DMS53 treated with DMSO at 0.1 percent for 48 hours (cell line): ENCODE data around the gene APMAP.

ENCODE experiments used
- DNase-seq: peaks from one replicate; lab custom pipeline; 2025; ENCODE audit not compliant: unreplicated experiment; lab: John Stamatoyannopoulos, UW

Gene APMAP

DNA sequence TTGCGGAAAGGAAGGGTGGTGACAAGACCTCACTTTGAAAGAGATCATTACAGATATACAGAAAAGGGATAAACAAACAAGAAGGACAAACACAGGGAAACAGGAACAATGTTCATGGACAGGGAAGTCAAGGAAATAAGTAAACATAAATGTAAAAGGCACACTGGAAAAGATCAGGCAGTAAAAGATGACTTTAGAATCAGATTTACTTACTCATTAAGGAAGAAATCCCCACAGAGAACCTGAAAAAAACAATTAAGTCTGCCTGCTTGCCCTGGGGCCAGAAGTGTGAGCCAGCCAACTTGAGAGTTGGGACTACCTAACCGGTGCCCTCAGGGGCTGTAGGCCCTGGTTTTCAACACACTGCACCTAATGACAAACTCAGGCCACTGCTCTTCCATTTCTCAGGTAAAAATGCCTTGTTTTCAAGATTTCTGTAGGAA lies 1.7 kb downstream of the APMAP start:
- no peak for DNase-seq

DNA sequence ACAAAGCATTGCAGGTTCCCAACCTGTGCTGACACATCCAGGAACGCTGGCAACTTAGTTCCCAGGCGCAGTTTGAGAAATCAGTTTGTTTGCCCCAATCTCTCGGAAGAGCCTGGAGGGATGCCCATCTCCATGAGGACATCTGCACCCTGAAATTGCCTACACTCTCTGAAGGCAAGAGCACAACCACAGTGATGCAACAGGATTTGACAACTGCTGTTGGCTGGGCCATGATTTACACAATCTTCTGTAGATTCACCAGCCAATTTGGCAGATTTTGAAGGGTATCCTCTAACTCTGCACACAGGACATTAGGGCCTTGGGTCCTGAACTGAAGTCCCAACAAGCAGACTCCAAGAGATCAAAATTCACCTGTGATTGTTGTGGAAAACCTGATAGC lies 3.4 kb downstream of the APMAP start:
- DNase-seq: no peak

DNA sequence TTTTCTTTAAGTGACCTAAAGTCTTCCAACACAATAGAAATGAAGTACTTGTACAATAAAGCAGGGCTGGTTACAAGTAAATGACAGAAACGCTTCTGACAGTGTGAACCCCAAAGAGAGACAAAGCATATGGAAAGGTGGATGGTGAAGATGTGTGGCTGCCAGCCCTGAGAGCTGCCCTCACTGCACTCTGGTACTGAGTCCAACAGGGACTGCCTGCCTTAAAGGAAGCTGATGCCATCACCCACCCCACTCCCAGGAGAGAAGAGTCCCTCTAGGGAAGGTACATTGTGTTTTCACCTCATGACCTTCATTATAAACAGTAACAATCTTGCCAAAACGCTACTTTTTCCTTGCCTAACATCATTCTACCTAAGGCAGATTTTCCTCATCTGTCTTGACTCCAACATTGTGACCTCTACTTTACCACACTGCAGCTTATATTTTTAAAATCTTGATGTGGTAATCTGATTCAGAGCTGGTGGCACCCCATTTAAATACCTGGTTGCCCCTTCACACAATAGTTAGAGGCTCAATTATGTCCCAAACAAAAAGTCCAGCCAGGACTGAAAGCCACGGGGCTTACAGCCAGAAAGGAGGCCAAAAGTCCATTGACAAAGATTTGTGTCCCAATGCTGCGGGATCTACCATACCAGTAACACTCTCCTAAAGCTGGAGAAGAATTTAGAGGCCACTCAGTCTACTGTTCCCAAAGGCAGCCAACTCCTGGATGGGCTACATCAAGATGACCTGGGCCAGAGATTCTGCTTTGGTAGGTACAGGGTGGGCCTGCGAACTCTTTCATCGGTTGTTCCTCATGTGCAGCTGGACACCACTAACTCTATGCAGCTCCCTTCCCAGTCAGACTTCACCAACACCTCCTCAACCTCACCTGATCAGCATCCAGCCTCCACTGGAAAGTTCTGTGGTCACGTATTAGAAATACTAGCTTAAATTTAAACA lies 4.4 kb downstream of the APMAP start:
- no peak for DNase-seq

DNA sequence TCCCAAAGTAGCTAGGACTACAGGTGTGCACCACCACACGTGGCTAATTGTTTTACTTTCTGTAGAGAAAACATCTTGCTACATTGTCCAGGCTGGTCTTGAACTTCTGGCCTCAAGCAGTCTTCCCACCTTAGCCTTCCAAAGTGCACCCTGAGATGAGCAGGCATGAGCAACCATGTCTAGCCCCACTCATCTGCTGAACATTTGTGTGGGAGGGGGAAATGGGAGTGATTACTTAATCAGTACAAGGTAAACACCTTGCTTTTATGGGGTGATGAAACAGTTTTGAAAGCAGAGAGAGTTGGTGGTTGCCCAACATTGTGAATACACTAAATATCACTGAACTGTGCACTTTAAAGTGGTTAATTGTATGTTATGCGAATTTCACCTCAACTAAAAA lies 5.3 kb downstream of the APMAP start:
- no peak for DNase-seq

DNA sequence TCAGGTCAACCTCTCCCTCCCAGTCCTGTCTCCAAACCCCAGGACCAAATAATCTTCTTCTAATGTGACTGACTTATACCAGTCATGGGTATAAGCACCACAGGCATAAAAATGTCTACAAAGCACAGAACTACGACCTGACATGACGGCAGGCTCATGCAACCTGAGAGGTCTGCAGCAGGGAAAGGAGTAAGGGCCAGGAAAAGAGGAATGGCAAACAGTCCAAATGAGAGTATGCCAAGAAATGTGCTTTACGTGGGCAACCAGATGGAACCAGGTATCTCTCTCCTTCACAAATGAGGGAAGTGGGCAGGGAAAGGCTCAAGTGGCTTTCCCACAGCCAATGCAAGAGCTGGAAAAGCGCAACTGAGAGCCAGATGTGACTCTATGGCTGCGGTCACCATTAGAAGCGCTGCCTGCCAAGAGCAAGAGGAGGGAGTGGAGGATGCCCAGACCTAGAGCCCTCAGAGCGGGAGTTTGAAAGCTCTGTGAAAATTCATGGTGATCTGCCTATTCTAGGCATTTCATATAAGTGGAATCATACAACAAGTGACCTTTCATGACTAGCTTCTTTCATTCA lies 6.0 kb downstream of the APMAP start:
- no peak for DNase-seq

DNA sequence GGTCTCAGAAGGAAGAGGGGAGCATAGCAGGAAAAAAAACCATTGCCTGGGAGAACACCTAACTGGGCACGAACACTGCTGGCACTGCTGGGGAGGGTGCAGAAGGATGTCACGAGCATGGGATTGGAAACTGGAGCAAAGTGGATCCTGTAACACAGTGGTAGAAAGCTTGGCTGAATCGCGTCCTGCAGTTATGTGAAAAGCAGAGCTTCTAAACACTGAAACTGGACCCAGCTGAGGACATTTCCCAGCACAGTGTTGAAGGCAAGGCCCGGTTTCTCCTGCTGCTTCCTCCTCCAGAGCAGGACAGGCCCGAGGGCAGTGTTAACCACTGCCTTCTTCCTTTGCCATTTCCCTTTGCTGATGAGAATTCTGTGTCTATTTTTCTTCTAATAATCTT lies 6.7 kb downstream of the APMAP start:
- DNase-seq: no peak

DNA sequence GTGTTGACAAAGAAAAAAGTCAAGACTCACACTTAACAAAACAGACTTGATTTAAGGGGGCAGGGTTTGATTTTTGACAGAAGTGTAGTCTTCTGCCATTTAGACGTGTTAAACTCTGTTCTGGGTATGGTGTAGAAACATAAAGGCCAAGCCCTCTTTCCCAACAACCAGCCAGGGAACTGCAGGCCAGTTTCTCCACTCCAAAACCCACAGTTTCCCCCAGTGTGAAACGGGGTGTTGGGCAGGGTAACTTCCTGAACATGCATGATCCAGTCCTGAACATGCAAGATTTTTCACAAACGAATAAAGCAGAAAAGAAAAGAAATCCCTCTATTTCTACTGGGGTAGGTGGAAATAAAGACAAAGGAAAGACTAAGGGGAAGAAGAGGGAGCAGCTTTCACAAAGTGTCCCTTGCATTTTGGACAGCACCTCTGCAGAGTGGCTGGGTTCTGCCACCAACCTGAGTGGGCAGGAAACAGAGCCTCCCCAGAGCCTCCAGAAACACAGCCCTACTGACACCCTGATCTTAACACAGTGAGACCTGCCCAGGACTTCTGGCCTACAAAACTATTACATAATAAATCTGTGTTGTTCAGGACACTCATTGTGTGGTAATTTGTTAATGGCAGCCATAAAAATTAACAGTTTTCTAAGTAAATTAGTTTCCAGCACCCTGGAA lies 7.5 kb downstream of the APMAP start:
- no peak for DNase-seq

DNA sequence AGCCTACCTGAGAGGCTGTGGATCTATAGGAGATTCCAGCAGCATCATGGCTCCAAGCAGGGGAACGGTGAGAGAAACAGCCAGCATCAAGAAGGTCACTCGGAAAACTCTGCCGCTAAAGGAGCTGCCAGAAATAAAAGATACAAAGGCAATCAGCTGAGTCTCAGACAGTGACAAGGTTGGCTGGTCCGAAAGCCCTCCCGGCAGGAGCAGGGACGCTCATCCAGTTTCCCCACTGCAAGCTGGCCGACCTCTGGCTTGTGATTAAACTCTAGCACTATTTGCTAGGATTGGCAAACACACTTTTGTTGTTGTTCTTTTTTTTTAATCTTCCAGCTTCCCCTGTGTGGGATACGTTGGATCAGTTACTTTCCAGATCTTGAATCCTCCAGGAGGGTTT lies 8.7 kb downstream of the APMAP start:
- no peak for DNase-seq

DNA sequence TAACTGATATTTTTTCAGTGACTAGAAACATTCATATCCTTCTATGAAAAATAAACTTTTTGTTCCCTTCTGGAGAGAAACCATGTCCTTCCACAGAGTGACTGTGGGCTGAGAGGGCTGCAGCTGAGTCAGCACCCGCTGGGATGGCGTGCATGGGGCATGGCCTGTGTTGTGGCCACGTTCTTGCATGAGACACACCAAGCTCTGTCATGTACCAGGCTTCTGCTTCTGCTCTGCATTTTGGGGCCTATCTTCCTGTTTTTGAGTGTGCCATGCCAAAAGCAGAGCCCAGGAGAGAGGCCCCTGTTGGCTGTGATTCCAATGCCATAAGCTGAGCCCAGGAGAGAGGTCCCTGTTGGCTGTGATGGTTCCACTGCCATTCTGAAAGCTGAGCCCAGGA lies 10.8 kb downstream of the APMAP start:
- DNase-seq: no peak

DNA sequence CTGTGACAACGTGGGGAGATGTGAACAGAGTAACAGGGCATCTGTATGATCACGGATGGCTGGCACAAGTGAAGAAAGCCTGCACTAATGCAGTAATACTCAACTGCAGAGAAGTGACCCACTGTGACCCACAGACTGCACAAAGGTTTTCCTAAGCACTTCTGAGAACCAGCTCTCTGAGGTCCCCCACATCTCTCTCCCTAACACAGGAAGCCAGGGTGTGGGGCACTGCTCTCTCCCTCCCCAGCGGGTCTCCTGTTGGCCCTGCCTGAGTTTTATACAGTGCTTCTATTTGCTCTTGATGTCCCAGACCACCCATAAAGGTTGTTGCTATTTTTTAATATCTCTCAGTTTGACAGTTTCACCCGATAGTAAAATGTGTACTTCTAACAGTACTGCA lies 11.3 kb downstream of the APMAP start:
- no peak for DNase-seq

DNA sequence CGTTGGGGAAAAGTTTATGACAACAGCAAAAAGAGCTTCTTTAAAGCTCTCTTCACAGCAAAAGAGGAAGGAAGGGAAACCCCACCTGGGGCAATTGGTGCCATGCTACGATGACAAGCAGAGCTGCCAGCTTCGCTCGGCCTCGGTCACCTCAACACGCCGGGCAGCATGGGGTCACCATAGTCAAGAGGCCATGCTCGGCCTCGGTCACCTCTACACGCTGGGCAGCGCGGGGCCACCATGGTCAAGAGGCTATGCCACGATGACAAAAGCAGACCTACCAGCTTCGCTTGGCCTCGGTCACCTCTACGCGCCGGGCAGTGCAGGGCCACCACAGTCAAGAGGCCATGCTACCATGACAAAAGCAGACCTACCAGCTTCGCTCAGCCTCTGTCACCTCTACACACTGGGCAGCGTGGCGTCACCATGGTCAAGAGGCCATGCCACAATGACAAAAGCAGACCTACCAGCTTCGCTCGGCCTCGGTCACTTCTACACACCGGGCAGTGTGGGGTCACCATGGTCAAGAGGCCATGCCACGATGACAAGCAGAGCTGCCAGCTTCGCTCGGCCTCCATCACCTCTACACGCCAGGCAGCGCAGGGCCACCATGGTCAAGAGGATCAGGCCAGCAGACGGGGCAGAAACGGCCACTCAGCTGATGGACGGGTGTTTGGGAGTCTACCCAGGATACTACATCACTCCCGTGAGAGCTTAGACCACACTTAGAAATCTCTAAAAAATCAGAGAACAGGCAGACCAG lies 12.1 kb downstream of the APMAP start:
- no peak for DNase-seq

DNA sequence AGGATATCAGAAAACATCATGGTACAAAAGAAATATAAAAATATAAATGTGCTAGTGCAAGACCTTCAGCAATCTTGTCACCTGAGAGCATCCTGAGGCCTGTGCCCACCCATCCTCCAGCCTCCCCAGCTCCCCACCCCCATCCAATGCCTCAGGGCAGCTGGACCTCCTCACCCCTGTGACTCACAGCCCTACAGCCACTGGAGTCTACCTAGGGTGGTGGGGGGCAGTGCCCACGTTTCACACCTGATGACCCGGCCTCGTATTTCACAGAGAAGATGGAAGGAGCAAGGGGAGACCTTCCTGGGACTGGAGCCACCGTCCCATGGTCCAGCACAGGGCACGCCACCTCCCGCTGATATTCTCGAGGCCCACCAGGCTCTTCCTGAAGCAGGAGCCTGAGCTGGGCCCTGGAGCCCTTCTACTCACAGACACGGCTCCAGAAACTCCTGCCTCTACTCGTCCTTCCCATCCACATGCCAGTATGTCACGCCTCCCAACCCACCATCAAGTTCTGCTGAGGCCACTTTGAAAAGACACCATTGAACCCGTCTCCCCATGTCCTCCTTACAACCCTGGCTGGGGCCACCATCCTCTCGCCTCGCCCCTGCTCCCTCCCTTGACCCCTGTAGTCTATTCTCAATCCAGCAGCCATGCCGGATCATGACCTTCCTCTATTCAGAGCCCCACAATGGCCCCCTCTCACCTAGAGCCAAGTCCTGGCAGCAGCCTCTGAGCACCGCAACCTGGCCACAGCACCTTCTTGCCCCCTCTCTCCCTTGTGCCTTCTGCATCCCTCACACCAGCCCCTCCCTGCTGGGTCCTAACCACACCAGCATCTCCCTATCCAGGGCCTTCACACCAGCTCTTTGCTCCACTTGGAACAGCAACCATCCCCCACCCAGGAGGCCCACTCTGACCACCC lies 13.3 kb downstream of the APMAP start:
- DNase-seq: no peak

DNA sequence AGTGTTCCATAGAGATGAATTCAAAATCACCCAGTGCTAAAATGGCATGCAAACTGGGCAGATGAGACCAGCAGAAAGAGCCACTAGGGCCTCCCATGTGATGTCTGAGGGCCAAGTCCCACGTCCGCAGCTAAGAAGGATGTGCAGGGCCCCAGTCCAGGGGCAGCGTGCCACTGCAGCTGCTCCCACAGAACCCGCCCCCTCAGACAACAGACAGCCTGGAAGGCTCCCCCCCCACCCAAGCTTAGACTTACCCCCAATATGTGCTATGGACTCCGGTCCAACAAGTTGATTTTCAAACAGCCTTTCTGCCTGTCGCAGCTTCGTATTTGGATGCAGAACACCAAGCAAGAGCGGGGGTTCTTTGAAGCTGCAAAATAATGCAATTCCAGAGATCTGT lies 14.0 kb downstream of the APMAP start:
- DNase-seq: no peak

DNA sequence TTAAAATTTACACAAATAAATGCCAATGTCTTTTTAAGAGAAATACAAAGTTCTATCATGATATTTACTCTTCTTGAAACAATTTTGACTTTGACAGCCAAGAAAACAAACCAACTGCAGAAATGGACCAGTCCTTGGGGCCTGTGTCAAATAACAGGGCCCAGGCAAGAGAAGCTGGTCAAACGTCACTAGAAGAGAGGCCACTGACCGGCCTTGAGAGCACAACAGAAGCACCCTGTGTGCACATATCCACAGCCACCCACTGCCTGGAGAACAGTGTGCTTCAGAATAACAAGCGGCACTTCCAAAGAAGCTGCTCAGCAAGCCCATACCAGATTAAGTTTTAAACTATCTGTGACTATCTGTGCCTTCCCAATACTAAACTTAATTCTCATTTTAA lies 14.8 kb downstream of the APMAP start:
- no peak for DNase-seq

DNA sequence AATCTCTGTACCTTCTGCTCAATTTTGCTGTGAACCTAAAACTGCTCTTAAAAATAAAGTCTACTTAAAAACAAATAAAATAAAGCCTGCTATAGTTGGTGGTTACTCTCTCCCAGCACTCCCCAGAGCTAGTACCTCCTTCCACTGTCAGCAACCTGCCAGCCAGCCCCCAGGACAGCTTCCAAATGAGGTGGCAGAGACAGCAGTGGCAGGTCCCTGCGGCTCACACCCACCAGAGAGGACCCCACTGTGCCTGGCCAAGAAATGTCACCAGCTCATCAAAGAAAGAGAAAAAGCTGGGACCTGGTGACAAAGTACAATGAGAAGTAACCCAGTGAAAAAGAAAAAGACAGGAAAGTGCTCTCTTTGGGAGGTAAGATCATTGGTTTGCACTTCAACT lies 15.2 kb downstream of the APMAP start:
- no peak for DNase-seq

DNA sequence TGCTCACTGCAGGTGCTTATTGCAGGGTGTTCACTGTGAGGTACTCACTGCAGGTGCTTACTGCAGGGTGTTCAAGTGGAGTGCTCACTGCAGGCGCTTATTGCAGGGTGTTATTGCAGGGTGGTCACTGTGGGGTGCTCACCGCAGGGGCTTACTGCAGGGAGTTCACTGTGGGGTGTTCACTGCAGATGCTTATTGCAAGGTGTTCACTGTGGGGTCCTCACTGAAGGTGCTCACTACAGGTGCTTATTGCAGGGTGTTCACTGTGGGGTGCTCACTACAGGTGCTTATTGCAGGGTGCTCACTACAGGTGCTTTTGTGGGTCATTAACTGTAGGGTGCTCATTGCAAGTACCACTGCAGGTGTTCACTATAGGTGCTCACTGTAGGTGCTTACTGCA lies 20.2 kb downstream of the APMAP start:
- no peak for DNase-seq

DNA sequence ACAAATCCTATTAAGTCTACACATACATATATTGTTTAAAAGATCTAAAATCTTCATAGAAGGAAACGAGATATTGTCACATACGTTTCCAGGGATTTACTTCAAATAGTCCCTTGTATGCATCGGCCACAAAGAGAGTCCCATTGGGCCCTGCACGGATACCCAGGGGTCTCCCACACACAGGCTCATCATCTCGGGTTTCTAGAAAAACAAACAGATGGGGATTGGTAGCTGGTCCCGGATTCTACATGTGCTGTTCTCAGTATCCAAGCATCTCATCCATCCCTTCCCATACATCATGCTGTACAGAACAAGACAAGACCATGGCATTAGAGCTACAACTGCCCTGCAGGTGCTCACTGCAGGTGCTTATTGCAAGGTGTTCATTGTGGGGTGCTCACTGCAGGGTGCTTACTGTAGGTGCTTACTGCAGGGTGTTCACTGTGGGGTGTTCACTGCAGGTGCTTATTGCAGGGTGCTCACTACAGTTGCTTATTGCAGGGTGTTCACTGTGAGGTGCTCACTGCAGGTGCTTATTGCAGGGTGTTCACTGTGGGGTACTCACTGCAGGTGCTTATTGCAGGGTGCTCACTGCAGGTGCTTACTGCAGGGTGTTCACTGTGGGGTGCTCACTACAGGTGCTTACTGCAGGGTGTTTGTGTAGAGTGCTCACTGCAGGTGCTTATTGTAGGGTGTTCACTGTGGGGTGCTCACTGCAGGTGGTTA lies 21.0 kb downstream of the APMAP start:
- DNase-seq: no peak

DNA sequence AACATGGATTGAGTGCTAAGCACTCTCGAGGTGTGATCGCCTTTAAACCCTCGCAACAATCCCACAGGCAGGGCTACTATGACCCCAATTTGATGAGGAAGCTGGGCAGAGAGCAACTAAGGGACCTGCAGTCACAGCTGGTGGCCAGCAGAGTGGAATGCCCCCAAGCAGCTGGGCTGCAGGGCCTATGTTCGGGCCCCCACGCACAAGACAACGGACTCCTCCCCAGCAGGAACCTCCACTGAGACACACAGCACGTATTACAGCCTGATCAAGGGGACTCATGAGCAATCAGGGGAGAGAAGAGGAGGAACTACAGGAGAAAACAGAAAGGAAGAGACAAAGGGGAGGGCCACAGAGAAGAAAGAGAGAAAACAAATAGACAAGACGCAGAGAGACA lies 21.8 kb downstream of the APMAP start:
- DNase-seq: no peak

DNA sequence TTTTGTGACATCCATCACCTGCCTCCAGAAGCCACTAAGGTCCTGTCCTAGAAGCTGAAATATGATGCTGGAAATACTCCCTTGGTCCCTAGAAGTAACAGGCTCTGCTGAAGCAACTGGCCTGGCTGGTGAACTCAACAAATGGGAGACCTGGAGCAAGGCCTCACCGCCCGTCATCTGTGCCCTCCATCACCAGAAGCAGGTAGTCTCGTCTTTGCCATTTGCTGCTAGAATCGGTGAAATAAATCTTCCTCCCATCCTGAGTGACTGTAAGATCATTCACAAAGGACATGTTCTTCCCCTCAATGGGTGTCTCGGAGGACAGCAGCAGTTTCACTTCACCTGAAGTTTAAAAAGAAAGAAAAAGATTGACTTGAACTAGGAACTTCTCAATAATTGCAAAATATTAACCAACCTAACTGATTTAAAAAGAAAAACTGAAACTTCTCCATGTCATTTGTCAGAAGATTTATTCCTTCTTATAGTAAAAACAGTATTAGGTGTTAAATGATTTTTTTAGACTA lies 22.5 kb downstream of the APMAP start:
- DNase-seq: no peak
